Tibial nerve (tissue), 4 donors: ENCODE data around the gene ANGPTL2.

Source experiments
- CTCF ChIP-seq, 5 experiments: fragments of 200-600 bp in 3 of 5; fragments of 450-650 bp in 2 of 5; sonication (generic) in 3 of 5; IDR thresholded peaks; one replicate each; pipeline ENCODE4 v1.5.1; 2016 to 2019; ENCODE audit warnings: antibody characterized with exemption in 5 of 5, mild to moderate bottlenecking in 3 of 5, moderate library complexity in 2 of 5
- EP300 ChIP-seq, 2 donors: sonication (generic); formaldehyde crosslinking; IDR thresholded peaks; one replicate each; pipeline ENCODE4 v1.6.1; 2017; ENCODE audit warnings: antibody characterized with exemption in 2 of 2, mild to moderate bottlenecking in 1 of 2
- POLR2A ChIP-seq, 2 donors: fragments of 450-650 bp; IDR thresholded peaks; one replicate each; pipeline ENCODE4 v1.6.1; 2017; ENCODE audit warnings: antibody characterized with exemption in 2 of 2, mild to moderate bottlenecking in 2 of 2, moderate library complexity in 2 of 2

GRCh38 chr9:127166111-127166510 is 43.7 kb upstream of the ANGPTL2 start:
- TF ChIP-seq CTCF (IDR thresholded peaks at IDR 0.05) = no peak
- TF ChIP-seq POLR2A (IDR thresholded peaks at IDR 0.05) = no peak
- no peak for TF ChIP-seq EP300 (IDR thresholded peaks at IDR 0.05)
